Activated B cell treated with CpG ODN at 0.5 μM for 24 hours (primary cell): Measurements from ENCODE around the gene LHX4. TPM values are rescaled to one million over a fixed set of nuclear protein-coding genes. Genes with fewer than 3 reads are reported as not detected.

ENCODE experiments used
- ATAC-seq: fragments of 200-7000 bp; cut with Tn5 transposase; one replicate; pipeline ENCODE4 v1.10.0; 2021; ENCODE audit warnings: low read depth, mild to moderate bottlenecking, moderate library complexity
- CTCF ChIA-PET: fragments of 350-600 bp; sonication (Branson Sonifier 250); formaldehyde crosslinking; loops from one replicate; lab custom pipeline; 2021; ENCODE audit warnings: antibody characterized with exemption; lab: Charles Lee
- POLR2A ChIA-PET: fragments of 350-600 bp; sonication (Branson Sonifier 250); formaldehyde crosslinking; loops from one replicate; lab custom pipeline; 2021; ENCODE audit warnings: antibody characterized with exemption; lab: Charles Lee
- DNase-seq: peaks from one replicate; pipeline ENCODE4 v3.0.0; 2022
- H3K27ac Mint-ChIP-seq: one replicate; pipeline ENCODE4 v1.8.0; 2020; ENCODE audit warnings: mixed read lengths
- H3K27me3 Mint-ChIP-seq: one replicate; pipeline ENCODE4 v1.8.0; 2021; ENCODE audit warnings: mixed read lengths
- H3K36me3 Mint-ChIP-seq: one replicate; pipeline ENCODE4 v1.8.0; 2021; ENCODE audit warnings: low read depth, mixed read lengths
- H3K4me1 Mint-ChIP-seq: one replicate; pipeline ENCODE4 v1.8.0; 2021; ENCODE audit warnings: mixed read lengths
- H3K4me3 Mint-ChIP-seq: one replicate; pipeline ENCODE4 v1.8.0; 2020; ENCODE audit warnings: mild to moderate bottlenecking, mixed read lengths
- H3K9me3 Mint-ChIP-seq: one replicate; pipeline ENCODE4 v1.8.0; 2020; ENCODE audit warnings: mixed read lengths
- CTCF ChIP-seq: fragments of 200-600 bp; IDR thresholded peaks from one replicate; pipeline ENCODE4 v1.8.0; 2022; ENCODE audit warnings: antibody characterized with exemption, mild to moderate bottlenecking
- intact Hi-C: fragments of 100-400 bp; cut with micrococcal nuclease; formaldehyde crosslinking; loops from one replicate; pipeline ENCODE4 v1.15.1; 2024
- total RNA-seq: library from RNA; stranded (reverse); gene quantifications from 2 replicates; pipeline ENCODE4 v1.2.3, GENCODE V29; 2022

Gene LHX4
- total RNA-seq, 1 donor from 2014 or later: not detected

GRCh38 chr1:180193141-180194047, 36.7 kb upstream of the LHX4 start:
- ChIA-PET POLR2A (no interaction called here), CTCF (no interaction called here)
- Mint-ChIP-seq H3K4me1 (no peaks in the 10 kb centered on the region), H3K4me3 (no peak overlapping the region), H3K27me3 (no peaks in the 10 kb centered on the region), H3K36me3 (peaks cover 51% of the 10 kb centered on the region), H3K27ac (no peak overlapping the region), H3K9me3 (no peaks in the 10 kb centered on the region)
- no peak for ATAC-seq
- intact Hi-C loops: no loop called here
- TF ChIP-seq CTCF: no peak
- no peak for DNase-seq

- Mint-ChIP-seq H3K4me3 (no peak overlapping the region), H3K9me3 (no peaks in the 10 kb centered on the region), H3K36me3 (peaks cover 48% of the 10 kb centered on the region), H3K27ac (no peak overlapping the region), H3K4me1 (no peaks in the 10 kb centered on the region), H3K27me3 (no peaks in the 10 kb centered on the region)
- ATAC-seq (no peak), DNase-seq (no peak)
- POLR2A ChIA-PET: no interaction called here
- intact Hi-C loops: no loop called here
- CTCF ChIA-PET: no interaction called here
- no peak for TF ChIP-seq CTCF
These were observed 36.0 kb upstream of the LHX4 start for GRCh38 chr1:180194048-180194425.

GRCh38 chr1:180194546-180195207, 35.4 kb upstream of the LHX4 start:
- TF ChIP-seq CTCF: no peak
- ChIA-PET POLR2A (no interaction called here), CTCF (no interaction called here)
- Mint-ChIP-seq H3K27me3 (no peaks in the 10 kb centered on the region), H3K27ac (no peak overlapping the region), H3K36me3 (peaks cover 45% of the 10 kb centered on the region), H3K4me3 (no peak overlapping the region), H3K9me3 (no peaks in the 10 kb centered on the region), H3K4me1 (no peaks in the 10 kb centered on the region)
- intact Hi-C loops: no loop called here
- DNase-seq (no peak), ATAC-seq (no peak)

- ChIA-PET CTCF (no interaction called here), POLR2A (no interaction called here)
- ATAC-seq (no peak), DNase-seq (no peak)
- H3K4me1 Mint-ChIP-seq: no peaks in the 10 kb centered on the region
- TF ChIP-seq CTCF: no peak
- H3K9me3 Mint-ChIP-seq: no peaks in the 10 kb centered on the region
- intact Hi-C loops: no loop called here
- H3K27me3 Mint-ChIP-seq: no peaks in the 10 kb centered on the region
- no peak overlapping the region for H3K27ac Mint-ChIP-seq
- H3K36me3 Mint-ChIP-seq: peaks cover 39% of the 10 kb centered on the region
- H3K4me3 Mint-ChIP-seq: no peak overlapping the region
These were observed 34.7 kb upstream of the LHX4 start for GRCh38 chr1:180195401-180195800.

- no peak overlapping the region for H3K4me3 Mint-ChIP-seq
- TF ChIP-seq CTCF: no peak
- H3K36me3 Mint-ChIP-seq: peaks cover 33% of the 10 kb centered on the region
- H3K27ac Mint-ChIP-seq: no peak overlapping the region
- no peaks in the 10 kb centered on the region for H3K9me3 Mint-ChIP-seq
- CTCF ChIA-PET: no interaction called here
- ATAC-seq: no peak
- POLR2A ChIA-PET: no interaction called here
- no peak for DNase-seq
- no peaks in the 10 kb centered on the region for H3K27me3 Mint-ChIP-seq
- H3K4me1 Mint-ChIP-seq: no peaks in the 10 kb centered on the region
- intact Hi-C loops: no loop called here
These were observed 34.1 kb upstream of the LHX4 start for GRCh38 chr1:180195916-180196315.
